Ishikawa (cell line): ENCODE results near the gene SLCO2A1.

ENCODE experiments used
- EP300 ChIP-seq: IDR thresholded peaks from 2 replicates; pipeline ENCODE4 v1.6.1; 2012; ENCODE audit warnings: borderline replicate concordance
- TEAD4 ChIP-seq: IDR thresholded peaks from 2 replicates; pipeline ENCODE4 v1.6.1; 2012

DNA sequence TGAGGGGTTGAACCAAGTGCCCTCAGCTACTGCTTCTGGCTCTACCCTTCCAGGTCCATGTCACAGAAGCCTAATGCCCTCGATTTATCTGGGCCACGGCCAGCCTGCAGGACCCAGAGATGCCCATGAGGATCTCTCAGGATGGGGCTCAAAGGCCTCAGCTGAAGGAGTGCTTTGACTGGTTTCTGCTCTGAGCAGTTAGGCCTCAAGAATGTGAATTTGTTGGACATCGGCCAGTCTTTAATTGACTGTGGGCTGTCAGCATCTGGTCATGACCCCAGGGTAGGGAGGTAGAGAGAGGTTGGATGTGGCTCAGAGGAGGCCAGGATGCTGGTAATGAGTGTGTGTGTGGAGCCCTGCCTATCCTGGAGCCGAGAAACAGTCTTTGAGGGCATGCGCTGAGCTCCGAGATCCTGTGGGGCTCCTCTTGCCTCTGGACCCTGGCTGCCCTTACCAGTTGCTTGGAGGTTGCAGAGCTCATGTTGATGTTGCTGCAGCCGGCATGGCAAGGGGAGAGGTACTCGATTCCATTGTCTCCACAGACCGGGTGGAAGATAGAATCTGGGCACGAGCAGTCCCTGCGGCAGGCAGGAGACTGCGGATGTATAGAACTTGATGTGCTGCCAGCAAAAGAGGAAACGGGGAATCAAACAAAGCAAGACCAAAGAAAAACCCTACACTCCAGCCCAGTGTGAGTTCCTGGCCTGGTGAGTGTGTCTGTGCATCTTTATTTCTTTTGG lies 84.9 kb downstream of the SLCO2A1 start:
- TF ChIP-seq EP300 (no peak), TEAD4 (no peak)
